HCT116 (cell line): ENCODE data around the gene PYCR2. TPM values are rescaled to one million over a fixed set of nuclear protein-coding genes. Genes with fewer than 3 reads are reported as not detected.

Experiments
- ATAC-seq: fragments of 200-7000 bp; cut with Tn5 transposase; 2 replicates; pipeline ENCODE4 v1.9.1; 2020; ENCODE audit warnings: mild to moderate bottlenecking, moderate library complexity
- BruUV-seq: library from RNA; stranded (reverse); fragments of 400-500 nt; replicated peaks from 2 replicates; lab custom pipeline; 2021; lab: Mats Ljungman, UMichigan
- CTCF ChIA-PET: fragments of 300-600 bp; sonication (Branson Sonifier 250); formaldehyde crosslinking; loops from one replicate; lab custom pipeline; 2021; ENCODE audit warnings: antibody characterized with exemption; lab: Charles Lee
- POLR2A ChIA-PET: fragments of 300-600, 350-600 bp; sonication (Branson Sonifier 250); formaldehyde crosslinking; loops from one replicate; lab custom pipeline; 2021; ENCODE audit warnings: antibody characterized with exemption; lab: Charles Lee
- RAD21 ChIA-PET, 2 experiments: fragments of 300-600 bp; sonication (Branson Sonifier 250); formaldehyde crosslinking; loops; one replicate each; lab custom pipeline; 2023; ENCODE audit warnings: low total read pairs in 2 of 2; ENCODE audit not compliant: uncharacterized antibody in 2 of 2, unreplicated experiment in 2 of 2, low non-redundant PET in 1 of 2; lab: Charles Lee
- DNase-seq: peaks from one replicate; pipeline ENCODE4 v3.0.0-alpha.2; 2010; ENCODE audit warnings: low read depth, low spot score
- H2AFZ ChIP-seq: fragments of 200-600 bp; shearing (Covaris generic), sonication (generic); 2 replicates; pipeline ENCODE4 v1.6.1; 2017; ENCODE audit warnings: low read depth, mixed run types, mixed read lengths, antibody characterized with exemption, low read length; ENCODE audit not compliant: poor library complexity, severe bottlenecking
- H3K27ac ChIP-seq: 2 replicates; pipeline ENCODE4 v1.5.1; 2012; ENCODE audit warnings: low read depth, low read length
- H3K27me3 ChIP-seq: fragments of 200-600 bp; sonication (generic); 2 replicates; pipeline ENCODE4 v1.6.1; 2016; ENCODE audit warnings: mixed run types, low read length, mixed read lengths; ENCODE audit not compliant: insufficient read depth
- H3K36me3 ChIP-seq, 2 experiments: fragments of 200-500 bp in 1 of 2; fragments of 200-600 bp in 1 of 2; sonication (Bioruptor generic) in 1 of 2; sonication (generic) in 1 of 2; 2 replicates each; pipeline versions ENCODE4 v1.5.1 to v1.6.1; 2014 to 2016; ENCODE audit warnings: low read length in 2 of 2, inconsistent platforms in 1 of 2, mixed read lengths in 1 of 2, mixed run types in 1 of 2; ENCODE audit not compliant: insufficient read depth in 2 of 2, control insufficient read depth in 1 of 2
- H3K4me1 ChIP-seq, 2 experiments: fragments of 200-600 bp in 1 of 2; sonication (generic) in 1 of 2; 2 replicates each; pipeline versions ENCODE4 v1.5.1 to v1.6.1; 2012 to 2017; ENCODE audit warnings: low read length in 2 of 2, inconsistent platforms in 1 of 2, mild to moderate bottlenecking in 1 of 2, mixed read lengths in 1 of 2, mixed run types in 1 of 2, moderate library complexity in 1 of 2; ENCODE audit not compliant: insufficient read depth in 2 of 2, control insufficient read depth in 1 of 2
- H3K4me2 ChIP-seq: fragments of 200-600 bp; sonication (generic); 2 replicates; pipeline ENCODE4 v1.6.1; 2017; ENCODE audit warnings: mixed run types, low read length, mixed read lengths
- H3K4me3 ChIP-seq, 2 experiments: fragments of 200-600 bp in 1 of 2; sonication (generic) in 1 of 2; replicated peaks in 1 of 2; 2 replicates each; pipeline ENCODE4 v1.5.1; 2011 to 2016; ENCODE audit warnings: low read length in 2 of 2, control low read depth in 1 of 2, low read depth in 1 of 2, mild to moderate bottlenecking in 1 of 2, mixed read lengths in 1 of 2, mixed run types in 1 of 2
- H3K79me2 ChIP-seq: fragments of 200-600 bp; sonication (generic); 2 replicates; pipeline ENCODE4 v1.6.1; 2017; ENCODE audit warnings: mild to moderate bottlenecking, mixed run types, low read length, moderate library complexity, mixed read lengths; ENCODE audit not compliant: insufficient read depth
- H3K9ac ChIP-seq: fragments of 200-600 bp; sonication (generic); 2 replicates; pipeline ENCODE4 v1.6.1; 2016; ENCODE audit warnings: low read length, mixed read lengths
- H3K9me2 ChIP-seq: fragments of 200-600 bp; sonication (generic), shearing (Covaris generic); 2 replicates; pipeline ENCODE4 v1.6.1; 2017; ENCODE audit warnings: mixed run types, mild to moderate bottlenecking, moderate library complexity; ENCODE audit not compliant: insufficient read depth
- H3K9me3 ChIP-seq, 2 experiments: fragments of 200-500 bp in 1 of 2; fragments of 200-600 bp in 1 of 2; sonication (Bioruptor generic) in 1 of 2; sonication (generic) in 1 of 2; 2 replicates each; pipeline ENCODE4 v1.6.1; 2014 to 2017; ENCODE audit warnings: low read length in 2 of 2, mixed read lengths in 2 of 2, inconsistent platforms in 1 of 2, low read depth in 1 of 2, mild to moderate bottlenecking in 1 of 2, mixed run types in 1 of 2, moderate library complexity in 1 of 2; ENCODE audit not compliant: control insufficient read depth in 1 of 2, insufficient read depth in 1 of 2
- H4K20me1 ChIP-seq: fragments of 200-600 bp; sonication (generic), shearing (Covaris generic); 2 replicates; pipeline ENCODE4 v1.6.1; 2017; ENCODE audit warnings: mixed run types, mild to moderate bottlenecking, moderate library complexity; ENCODE audit not compliant: insufficient read depth
- CBX3 ChIP-seq: IDR thresholded peaks from 2 replicates; pipeline ENCODE4 v1.6.1; 2012; ENCODE audit warnings: low read depth
- CEBPB ChIP-seq: IDR thresholded peaks from 2 replicates; pipeline ENCODE4 v1.6.1; 2012; ENCODE audit warnings: low read depth
- EGR1 ChIP-seq: IDR thresholded peaks from 2 replicates; pipeline ENCODE4 v1.6.1; 2012; ENCODE audit warnings: low read depth
- EZH2 ChIP-seq: fragments of 200-600 bp; sonication (generic); IDR thresholded peaks from 2 replicates; pipeline ENCODE4 v1.6.1; 2017; ENCODE audit warnings: antibody characterized with exemption, mixed run types
- POLR2A ChIP-seq: IDR thresholded peaks from 2 replicates; pipeline ENCODE4 v1.7.0; 2011; ENCODE audit warnings: borderline replicate concordance; ENCODE audit not compliant: insufficient read depth, insufficient read length; ENCODE audit errors: extremely low read depth
- RAD21 ChIP-seq: IDR thresholded peaks from 2 replicates; pipeline ENCODE4 v1.6.1; 2012; ENCODE audit warnings: low read depth, mild to moderate bottlenecking
- SP1 ChIP-seq: IDR thresholded peaks from 2 replicates; pipeline ENCODE4 v1.6.1; 2012; ENCODE audit warnings: low read depth
- intact Hi-C: fragments of 100-400 bp; cut with micrococcal nuclease; formaldehyde crosslinking; loops from 2 replicates; pipeline ENCODE4 v1.10.0; 2022
- total RNA-seq: library from RNA; stranded (reverse); gene quantifications from one replicate; pipeline ENCODE4 v1.2.1, GENCODE V29; 2021; ENCODE audit not compliant: unreplicated experiment
- TF ChIP-seq, protein P1 (sequence below): IDR thresholded peaks from 2 replicates; pipeline ENCODE4 v1.6.1; 2012; ENCODE audit warnings: low read depth
- TF ChIP-seq, protein P2 (sequence below): IDR thresholded peaks from 2 replicates; pipeline ENCODE4 v1.6.1; 2012
- TF ChIP-seq, protein P3 (sequence below): IDR thresholded peaks from 2 replicates; pipeline ENCODE4 v1.6.1; 2011; ENCODE audit warnings: mild to moderate bottlenecking, low read length, moderate library complexity; ENCODE audit not compliant: insufficient replicate concordance; ENCODE audit errors: extremely low read depth

Gene PYCR2
- total RNA-seq, 1 experiment from 2014 or later: 107 TPM

DNA sequence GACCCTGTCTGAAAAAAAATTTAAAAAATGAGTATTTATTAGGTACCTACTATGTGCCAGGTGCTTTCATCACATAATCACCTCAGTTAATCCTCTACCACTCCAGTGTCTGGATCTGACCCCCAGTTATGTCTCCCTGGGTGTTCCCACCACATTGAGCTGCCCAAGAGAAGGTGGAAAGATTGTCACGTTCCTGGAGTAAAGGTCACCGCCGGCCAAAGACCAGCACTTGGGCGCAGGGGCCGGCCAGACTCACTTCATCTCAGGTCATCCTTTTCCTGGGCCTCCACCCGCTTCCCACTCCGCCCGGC is 714 bp downstream of the PYCR2 start:
- POLR2A ChIA-PET: interaction anchor here (0.8 to 1.4 kb wide), 4 partner anchors 10 to 146 kb away, joined by 3 to 4 read pairs (median 4); no protein-coding TSS in a partner anchor
- no peaks in the 10 kb centered on the region for H3K9me2 ChIP-seq
- H3K27me3 ChIP-seq: no peaks in the 10 kb centered on the region
- H3K4me2 ChIP-seq: peak overlapping the region; percentile 85
- H3K27ac ChIP-seq: peak overlapping the region; percentile 97
- no peaks in the 10 kb centered on the region for H3K9me3 ChIP-seq
- peaks cover 9 to 18% of the 10 kb centered on the region in 2 experiments for H3K4me1 ChIP-seq
- DNase-seq (no peak), ATAC-seq (no peak)
- H3K79me2 ChIP-seq: peaks cover 26% of the 10 kb centered on the region
- CTCF ChIA-PET: interaction anchor here (0.7 to 1.5 kb wide), 5 partner anchors 12 to 47 kb away, joined by 3 to 5 read pairs (median 4); no protein-coding TSS in a partner anchor
- peak overlapping the region; percentile 99 for H3K9ac ChIP-seq
- RAD21 ChIA-PET: no interaction called here
- H3K36me3 ChIP-seq: peaks cover 16 to 33% of the 10 kb centered on the region in 2 experiments
- intact Hi-C loops: no loop called here
- TF ChIP-seq, protein P1, sequence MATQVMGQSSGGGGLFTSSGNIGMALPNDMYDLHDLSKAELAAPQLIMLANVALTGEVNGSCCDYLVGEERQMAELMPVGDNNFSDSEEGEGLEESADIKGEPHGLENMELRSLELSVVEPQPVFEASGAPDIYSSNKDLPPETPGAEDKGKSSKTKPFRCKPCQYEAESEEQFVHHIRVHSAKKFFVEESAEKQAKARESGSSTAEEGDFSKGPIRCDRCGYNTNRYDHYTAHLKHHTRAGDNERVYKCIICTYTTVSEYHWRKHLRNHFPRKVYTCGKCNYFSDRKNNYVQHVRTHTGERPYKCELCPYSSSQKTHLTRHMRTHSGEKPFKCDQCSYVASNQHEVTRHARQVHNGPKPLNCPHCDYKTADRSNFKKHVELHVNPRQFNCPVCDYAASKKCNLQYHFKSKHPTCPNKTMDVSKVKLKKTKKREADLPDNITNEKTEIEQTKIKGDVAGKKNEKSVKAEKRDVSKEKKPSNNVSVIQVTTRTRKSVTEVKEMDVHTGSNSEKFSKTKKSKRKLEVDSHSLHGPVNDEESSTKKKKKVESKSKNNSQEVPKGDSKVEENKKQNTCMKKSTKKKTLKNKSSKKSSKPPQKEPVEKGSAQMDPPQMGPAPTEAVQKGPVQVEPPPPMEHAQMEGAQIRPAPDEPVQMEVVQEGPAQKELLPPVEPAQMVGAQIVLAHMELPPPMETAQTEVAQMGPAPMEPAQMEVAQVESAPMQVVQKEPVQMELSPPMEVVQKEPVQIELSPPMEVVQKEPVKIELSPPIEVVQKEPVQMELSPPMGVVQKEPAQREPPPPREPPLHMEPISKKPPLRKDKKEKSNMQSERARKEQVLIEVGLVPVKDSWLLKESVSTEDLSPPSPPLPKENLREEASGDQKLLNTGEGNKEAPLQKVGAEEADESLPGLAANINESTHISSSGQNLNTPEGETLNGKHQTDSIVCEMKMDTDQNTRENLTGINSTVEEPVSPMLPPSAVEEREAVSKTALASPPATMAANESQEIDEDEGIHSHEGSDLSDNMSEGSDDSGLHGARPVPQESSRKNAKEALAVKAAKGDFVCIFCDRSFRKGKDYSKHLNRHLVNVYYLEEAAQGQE: no peak
- TF ChIP-seq CEBPB (no peak), SP1 (no peak), EZH2 (no peak), EGR1 (no peak), POLR2A (no peak), CBX3 (no peak), RAD21 (no peak)
- TF ChIP-seq, protein P2, sequence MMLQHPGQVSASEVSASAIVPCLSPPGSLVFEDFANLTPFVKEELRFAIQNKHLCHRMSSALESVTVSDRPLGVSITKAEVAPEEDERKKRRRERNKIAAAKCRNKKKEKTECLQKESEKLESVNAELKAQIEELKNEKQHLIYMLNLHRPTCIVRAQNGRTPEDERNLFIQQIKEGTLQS: no peak
- TF ChIP-seq, protein P3, sequence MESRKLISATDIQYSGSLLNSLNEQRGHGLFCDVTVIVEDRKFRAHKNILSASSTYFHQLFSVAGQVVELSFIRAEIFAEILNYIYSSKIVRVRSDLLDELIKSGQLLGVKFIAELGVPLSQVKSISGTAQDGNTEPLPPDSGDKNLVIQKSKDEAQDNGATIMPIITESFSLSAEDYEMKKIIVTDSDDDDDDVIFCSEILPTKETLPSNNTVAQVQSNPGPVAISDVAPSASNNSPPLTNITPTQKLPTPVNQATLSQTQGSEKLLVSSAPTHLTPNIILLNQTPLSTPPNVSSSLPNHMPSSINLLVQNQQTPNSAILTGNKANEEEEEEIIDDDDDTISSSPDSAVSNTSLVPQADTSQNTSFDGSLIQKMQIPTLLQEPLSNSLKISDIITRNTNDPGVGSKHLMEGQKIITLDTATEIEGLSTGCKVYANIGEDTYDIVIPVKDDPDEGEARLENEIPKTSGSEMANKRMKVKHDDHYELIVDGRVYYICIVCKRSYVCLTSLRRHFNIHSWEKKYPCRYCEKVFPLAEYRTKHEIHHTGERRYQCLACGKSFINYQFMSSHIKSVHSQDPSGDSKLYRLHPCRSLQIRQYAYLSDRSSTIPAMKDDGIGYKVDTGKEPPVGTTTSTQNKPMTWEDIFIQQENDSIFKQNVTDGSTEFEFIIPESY: no peak
- peak overlapping the region; percentile 84 to 100 for H3K4me3 ChIP-seq
- H4K20me1 ChIP-seq: no peaks in the 10 kb centered on the region
- no TSS peak for BruUV-seq
- H2AFZ ChIP-seq: no peak overlapping the region
